SK-N-SH treated with all-trans-retinoic acid at 6 μM for 48 hours (cell line): ENCODE results near the gene GPR137.
"Not testable (repeated sequence)": the region's sequence is repeated elsewhere in the genome, so short reads cannot be mapped to it uniquely, and the experiment has no call there.

Experiments used
- ARNTL ChIP-seq: fragments of 450-650 bp; formaldehyde crosslinking; IDR thresholded peaks from 2 replicates; pipeline ENCODE4 v1.5.0; 2020; ENCODE audit warnings: low read depth, mild to moderate bottlenecking, moderate library complexity, borderline replicate concordance
- ESRRG ChIP-seq: fragments of 250-450 bp; sonication (Bioruptor Pico); IDR thresholded peaks from 2 replicates; pipeline ENCODE4 v1.6.1; 2021; ENCODE audit warnings: mild to moderate bottlenecking
- POU6F1 ChIP-seq: fragments of 250-450 bp; sonication (Bioruptor Pico); IDR thresholded peaks from 2 replicates; pipeline ENCODE4 v1.8.0; 2021; ENCODE audit warnings: low read depth, mild to moderate bottlenecking, moderate library complexity, borderline replicate concordance
- ZNF8 ChIP-seq: fragments of 450-650 bp; formaldehyde crosslinking; IDR thresholded peaks from 2 replicates; pipeline ENCODE4 v1.5.0; 2020; ENCODE audit warnings: mild to moderate bottlenecking, moderate library complexity

- TF ChIP-seq ZNF8 (CRISPR knock-in tag); POU6F1; ESRRG; ARNTL (CRISPR knock-in tag): not testable (repeated sequence)
Observed at GRCh38 chr11:64315667-64316526, 30.2 kb downstream of the GPR137 start.
